GM12892 (cell line): ENCODE results near the gene CBX5.

Experiments
- DNase-seq: peaks from one replicate; pipeline ENCODE4 v3.0.0; 2011; ENCODE audit not compliant: insufficient read length
- FAIRE-seq: peaks from 2 replicates; lab custom pipeline; 2011; peaks lifted over from hg19 to GRCh38; lab: Jason Lieb, UNC
- POLR2A ChIP-seq: IDR thresholded peaks from 2 replicates; pipeline ENCODE4 v1.6.1; 2011; ENCODE audit warnings: low read depth, low read length, control low read depth
- POLR2AphosphoS5 ChIP-seq: IDR thresholded peaks from 2 replicates; pipeline ENCODE4 v1.6.1; 2011; ENCODE audit warnings: low read depth, low read length, control low read depth
- TAF1 ChIP-seq: IDR thresholded peaks from 2 replicates; pipeline ENCODE4 v1.6.1; 2011; ENCODE audit warnings: low read depth, mild to moderate bottlenecking, control low read depth, low read length, borderline replicate concordance

The CBX5 gene

GRCh38 chr12:54301428-54302048 is 21.6 kb upstream of the CBX5 start:
- DNase-seq, result no peak
- FAIRE-seq, result no peak
- TF ChIP-seq TAF1, result no peak
- TF ChIP-seq POLR2A, result no peak
- TF ChIP-seq POLR2AphosphoS5, result no peak

GRCh38 chr12:54300732-54301427 is 21.0 kb upstream of the CBX5 start, which contains the start of gene NFE2:
Gene NFE2, minus strand, starts transcription at chr12:54301015. Its CDS starts 5,767 bp downstream, at chr12:54295248.
- FAIRE-seq, result no peak

GRCh38 chr12:54300225-54300731 is 20.4 kb upstream of the CBX5 start:
- TF ChIP-seq POLR2AphosphoS5, result no peak
- TF ChIP-seq POLR2A, result no peak
- TF ChIP-seq TAF1, result no peak
- no peak for DNase-seq
- no peak for FAIRE-seq

More at GRCh38 chr12:54300732-54301427, 21.0 kb upstream of the CBX5 start, which contains the start of gene NFE2:
- TF ChIP-seq POLR2AphosphoS5 (no peak), POLR2A (no peak), TAF1 (no peak)
- DNase-seq, result no peak

GRCh38 chr12:54299515-54300224 is 19.7 kb upstream of the CBX5 start:
- TF ChIP-seq TAF1 (no peak), POLR2AphosphoS5 (no peak), POLR2A (no peak)
- DNase-seq (no peak), FAIRE-seq (no peak)

- DNase-seq (no peak), FAIRE-seq (no peak)
- TF ChIP-seq POLR2AphosphoS5 (no peak), POLR2A (no peak), TAF1 (no peak)
Measured at GRCh38 chr12:54298904-54299303, 19.0 kb upstream of the CBX5 start.

- TF ChIP-seq TAF1 (no peak), POLR2AphosphoS5 (no peak)
- FAIRE-seq (no peak), DNase-seq (no peak)
Measured at GRCh38 chr12:54296393-54297099, 16.6 kb upstream of the CBX5 start.

- FAIRE-seq (no peak), DNase-seq (no peak)
- TF ChIP-seq POLR2A (no peak), POLR2AphosphoS5 (no peak), TAF1 (no peak)
Measured at GRCh38 chr12:54294953-54295566, 15.1 kb upstream of the CBX5 start.

- FAIRE-seq (peak; percentile 5), DNase-seq (peak; percentile 66)
- TF ChIP-seq POLR2A (no peak), TAF1 (no peak), POLR2AphosphoS5 (no peak)
Measured at GRCh38 chr12:54294152-54294952, 14.4 kb upstream of the CBX5 start.

- TF ChIP-seq POLR2AphosphoS5, result no peak
- no peak for FAIRE-seq
- no peak for DNase-seq
Measured at GRCh38 chr12:54292931-54293241, 13.0 kb upstream of the CBX5 start.

GRCh38 chr12:54292083-54292930 is 12.4 kb upstream of the CBX5 start:
- FAIRE-seq (no peak), DNase-seq (no peak)
- no peak for TF ChIP-seq POLR2AphosphoS5
